22Rv1 (cell line): ENCODE measurements around the gene LTA4H.

Source experiments
- H3K27ac ChIP-seq: fragments of 450-650 bp; 2 replicates; pipeline ENCODE4 v1.5.1; 2017
- CTCF ChIP-seq: fragments of 450-650 bp; IDR thresholded peaks from 2 replicates; pipeline ENCODE4 v1.5.1; 2017; ENCODE audit warnings: mild to moderate bottlenecking
- ZFX ChIP-seq: fragments of 450-650 bp; IDR thresholded peaks from 2 replicates; pipeline ENCODE4 v1.6.1; 2017; ENCODE audit warnings: antibody characterized with exemption, borderline replicate concordance

Gene LTA4H

GRCh38 chr12:96041181-96041580 lies 5.8 kb upstream of the LTA4H start:
- TF ChIP-seq CTCF: no peak
- no peak for TF ChIP-seq ZFX
- H3K27ac ChIP-seq: no peak overlapping the region

GRCh38 chr12:96040305-96041133 lies 5.1 kb upstream of the LTA4H start:
- H3K27ac ChIP-seq: no peak overlapping the region
- no peak for TF ChIP-seq CTCF
- TF ChIP-seq ZFX: no peak

- no peak for TF ChIP-seq ZFX
- no peak for TF ChIP-seq CTCF
- no peak overlapping the region for H3K27ac ChIP-seq
Measured at GRCh38 chr12:96039516-96039915, 4.1 kb upstream of the LTA4H start.

GRCh38 chr12:96036765-96037455 lies 1.5 kb upstream of the LTA4H start:
- TF ChIP-seq ZFX (no peak), CTCF (no peak)
- no peak overlapping the region for H3K27ac ChIP-seq

GRCh38 chr12:96034621-96035282 lies 635 bp downstream of the LTA4H start:
- no peak for TF ChIP-seq CTCF
- TF ChIP-seq ZFX: no peak
- peak overlapping the region; percentile 21 for H3K27ac ChIP-seq

- no peak for TF ChIP-seq CTCF
- TF ChIP-seq ZFX: no peak
- no peak overlapping the region for H3K27ac ChIP-seq
Measured at GRCh38 chr12:96033549-96034389, 1.6 kb downstream of the LTA4H start.
